Measurements from ENCODE around the gene KLRK1.

DNA sequence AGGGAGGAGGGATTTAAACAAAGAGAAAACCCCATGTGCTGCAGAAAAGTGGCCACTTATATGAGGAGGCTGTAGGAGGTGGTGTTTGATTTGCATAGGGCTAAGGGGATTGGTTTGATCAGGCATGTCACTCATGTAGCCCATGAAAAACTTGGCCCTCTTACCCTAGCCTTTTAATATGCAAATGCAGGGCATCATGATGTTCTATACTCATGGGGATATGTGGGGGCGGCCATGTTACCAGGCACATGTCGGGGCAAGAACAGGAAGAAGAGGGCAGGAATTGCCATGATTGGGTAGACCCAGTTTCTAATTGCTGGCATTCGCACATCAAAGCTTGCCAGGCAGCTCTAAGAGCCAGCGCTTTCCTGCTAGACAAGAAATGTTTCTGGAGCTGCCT lies 28.8 kb downstream of the KLRK1 start:
- TF ChIP-seq, protein P1, sequence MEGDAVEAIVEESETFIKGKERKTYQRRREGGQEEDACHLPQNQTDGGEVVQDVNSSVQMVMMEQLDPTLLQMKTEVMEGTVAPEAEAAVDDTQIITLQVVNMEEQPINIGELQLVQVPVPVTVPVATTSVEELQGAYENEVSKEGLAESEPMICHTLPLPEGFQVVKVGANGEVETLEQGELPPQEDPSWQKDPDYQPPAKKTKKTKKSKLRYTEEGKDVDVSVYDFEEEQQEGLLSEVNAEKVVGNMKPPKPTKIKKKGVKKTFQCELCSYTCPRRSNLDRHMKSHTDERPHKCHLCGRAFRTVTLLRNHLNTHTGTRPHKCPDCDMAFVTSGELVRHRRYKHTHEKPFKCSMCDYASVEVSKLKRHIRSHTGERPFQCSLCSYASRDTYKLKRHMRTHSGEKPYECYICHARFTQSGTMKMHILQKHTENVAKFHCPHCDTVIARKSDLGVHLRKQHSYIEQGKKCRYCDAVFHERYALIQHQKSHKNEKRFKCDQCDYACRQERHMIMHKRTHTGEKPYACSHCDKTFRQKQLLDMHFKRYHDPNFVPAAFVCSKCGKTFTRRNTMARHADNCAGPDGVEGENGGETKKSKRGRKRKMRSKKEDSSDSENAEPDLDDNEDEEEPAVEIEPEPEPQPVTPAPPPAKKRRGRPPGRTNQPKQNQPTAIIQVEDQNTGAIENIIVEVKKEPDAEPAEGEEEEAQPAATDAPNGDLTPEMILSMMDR (IDR thresholded peaks at IDR 0.05) = no peak
- no peak for TF ChIP-seq POLR2A (IDR thresholded peaks at IDR 0.05)

Data from adrenal gland (tissue), 5 donors.